Measurements from ENCODE around the gene RLBP1. TPM values are rescaled to one million over a fixed set of nuclear protein-coding genes. Genes with fewer than 3 reads are reported as not detected.

RLBP1 gene
- total and polyA plus RNA-seq, 2 donors from 2014 or later = not detected

- no peak for TF ChIP-seq CTCF (IDR thresholded peaks at IDR 0.05; ENCODE audit: borderline replicate concordance, extremely low read depth, insufficient read depth)
- Histone ChIP-seq H3K36me3 (ENCODE audit: control insufficient read depth in 2 of 3, insufficient read depth in 3 of 3, low read length in 3 of 3) (no peaks in the 10 kb centered on the region), H3K27ac (ENCODE audit: low read depth in 2 of 2, low read length in 2 of 2) (peak overlapping the region; percentile 16 to 60), H3K4me1 (ENCODE audit: control insufficient read depth in 2 of 3, insufficient read depth in 2 of 3, low read depth in 1 of 3, low read length in 3 of 3) (peaks cover 4 to 29% (median 27%) of the 10 kb centered on the region in 3 donors), H3K9me3 (ENCODE audit: control insufficient read depth in 2 of 3, insufficient read depth in 1 of 3, low read length in 3 of 3) (no peaks in the 10 kb centered on the region), H3K9ac (ENCODE audit: low read length in 3 of 3) (no peak overlapping the region), H3K27me3 (ENCODE audit: control insufficient read depth, insufficient read depth, low read length) (no peaks in the 10 kb centered on the region), H3K4me3 (ENCODE audit: low read length in 3 of 3) (no peak overlapping the region)
- DNase-seq = peak in 1 of 5 donors; percentile 61
- FAIRE-seq = no peak
- intact Hi-C loops (cut with DNase I) = no loop called here
Measured at GRCh38 chr15:89165677-89166076, 55.7 kb downstream of the RLBP1 start.

- Histone ChIP-seq H3K4me3 (ENCODE audit: low read length in 3 of 3) (no peak overlapping the region), H3K27ac (ENCODE audit: low read depth in 2 of 2, low read length in 2 of 2) (peak overlapping the region; percentile 5 to 35), H3K4me1 (ENCODE audit: control insufficient read depth in 2 of 3, insufficient read depth in 2 of 3, low read depth in 1 of 3, low read length in 3 of 3) (peaks cover 4 to 29% (median 27%) of the 10 kb centered on the region in 3 donors), H3K9ac (ENCODE audit: low read length in 3 of 3) (no peak overlapping the region), H3K9me3 (ENCODE audit: control insufficient read depth in 2 of 3, insufficient read depth in 1 of 3, low read length in 3 of 3) (no peaks in the 10 kb centered on the region), H3K27me3 (ENCODE audit: control insufficient read depth, insufficient read depth, low read length) (no peaks in the 10 kb centered on the region), H3K36me3 (ENCODE audit: control insufficient read depth in 2 of 3, insufficient read depth in 3 of 3, low read length in 3 of 3) (no peaks in the 10 kb centered on the region)
- DNase-seq (peak in 2 of 5 donors; percentile 41 to 69), FAIRE-seq (no peak)
- no peak for TF ChIP-seq CTCF (IDR thresholded peaks at IDR 0.05; ENCODE audit: borderline replicate concordance, extremely low read depth, insufficient read depth)
- intact Hi-C loops (cut with DNase I) = no loop called here
Measured at GRCh38 chr15:89164712-89165211, 56.6 kb downstream of the RLBP1 start.

GRCh38 chr15:89163271-89164055, 57.9 kb downstream of the RLBP1 start:
- H3K9me3 ChIP-seq (ENCODE audit: control insufficient read depth in 2 of 3, insufficient read depth in 1 of 3, low read length in 3 of 3) = no peaks in the 10 kb centered on the region
- intact Hi-C loops (cut with DNase I) = no loop called here
- no peak for DNase-seq
- no peak for TF ChIP-seq CTCF (IDR thresholded peaks at IDR 0.05; ENCODE audit: borderline replicate concordance, extremely low read depth, insufficient read depth)
- H3K27me3 ChIP-seq (ENCODE audit: control insufficient read depth, insufficient read depth, low read length) = no peaks in the 10 kb centered on the region
- no peak for FAIRE-seq
- H3K36me3 ChIP-seq (ENCODE audit: control insufficient read depth in 2 of 3, insufficient read depth in 3 of 3, low read length in 3 of 3) = no peaks in the 10 kb centered on the region
- no peak overlapping the region for H3K4me3 ChIP-seq (ENCODE audit: low read length in 3 of 3)
- peaks cover 4 to 29% (median 27%) of the 10 kb centered on the region in 3 donors for H3K4me1 ChIP-seq (ENCODE audit: control insufficient read depth in 2 of 3, insufficient read depth in 2 of 3, low read depth in 1 of 3, low read length in 3 of 3)
- no peak overlapping the region for H3K9ac ChIP-seq (ENCODE audit: low read length in 3 of 3)
- H3K27ac ChIP-seq (ENCODE audit: low read depth in 2 of 2, low read length in 2 of 2) = no peak overlapping the region

Measured in kidney (tissue), 14 donors.